SIG-M5 (cell line): Measurements from ENCODE around the gene MLLT10.

Experiments used
- DNase-seq: peaks from one replicate; lab custom pipeline; 2025; lab: John Stamatoyannopoulos, UW

Gene MLLT10

DNA sequence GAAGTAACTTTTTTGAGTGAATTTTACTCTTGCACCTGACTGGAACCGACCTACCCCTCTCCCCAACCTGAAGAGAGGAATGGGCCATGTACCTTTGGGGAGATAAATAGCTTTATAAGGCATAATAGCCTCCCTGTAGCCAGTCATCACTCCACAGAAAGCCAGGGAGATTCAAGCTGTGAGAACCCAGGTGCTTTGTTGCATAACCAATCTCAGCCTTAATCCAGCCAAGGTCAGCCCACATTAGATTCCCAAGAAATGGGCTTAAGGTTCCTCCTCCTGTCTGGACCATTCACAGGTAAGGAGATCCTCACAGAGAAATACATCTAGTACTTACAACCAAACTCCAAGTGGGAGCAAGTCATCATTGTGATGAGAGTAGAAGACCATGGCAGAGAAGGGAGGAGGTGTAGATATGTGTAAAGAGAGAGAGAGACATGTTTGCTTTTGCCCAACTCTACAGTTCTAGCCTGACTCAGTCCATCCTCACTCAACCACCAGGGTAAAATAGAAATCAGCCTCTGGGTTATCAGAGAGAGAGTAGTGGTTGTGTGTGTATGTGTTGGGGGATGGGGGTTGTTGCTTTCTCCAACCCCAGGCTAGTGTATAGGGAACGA, 32.2 kb upstream of the MLLT10 start:
- no peak for DNase-seq

DNA sequence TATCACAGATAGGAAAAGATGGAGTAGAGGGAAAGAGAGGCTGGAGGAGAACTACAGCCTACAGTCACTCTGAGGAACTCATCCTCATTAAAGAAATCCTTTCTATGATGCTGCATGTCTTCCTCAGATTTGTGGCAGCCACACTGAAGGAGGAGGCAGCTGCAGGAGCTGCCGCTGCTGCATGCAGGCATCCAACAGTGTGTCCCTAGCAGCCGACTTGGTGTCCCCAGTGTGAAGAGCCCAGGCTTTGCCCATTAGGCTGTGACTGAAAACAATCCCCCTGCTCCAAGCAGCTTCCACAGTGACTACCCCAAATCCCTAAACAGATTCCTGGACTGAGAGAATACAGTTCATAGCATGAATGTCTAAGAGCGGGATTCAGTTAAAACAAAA, 31.7 kb upstream of the MLLT10 start:
- no peak for DNase-seq

DNA sequence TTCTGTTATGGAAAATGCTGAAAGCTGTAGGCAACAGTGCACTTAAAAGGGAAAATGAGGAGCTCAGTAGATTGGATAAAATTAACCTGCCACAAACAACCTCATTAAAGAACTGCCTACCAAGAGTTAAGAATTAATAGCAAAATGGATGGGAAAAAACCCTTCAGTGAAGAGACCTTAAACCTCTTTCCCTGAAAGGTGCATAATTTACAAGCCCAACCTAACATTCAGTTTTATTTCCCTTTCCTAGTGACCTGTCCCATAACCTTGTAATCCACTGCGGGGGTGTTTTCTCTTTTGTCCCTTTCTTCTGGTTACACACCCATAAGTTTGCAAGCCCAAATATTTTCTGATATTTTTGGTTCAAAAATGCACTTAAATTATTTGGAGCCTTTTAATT, 30.5 kb upstream of the MLLT10 start:
- no peak for DNase-seq

DNA sequence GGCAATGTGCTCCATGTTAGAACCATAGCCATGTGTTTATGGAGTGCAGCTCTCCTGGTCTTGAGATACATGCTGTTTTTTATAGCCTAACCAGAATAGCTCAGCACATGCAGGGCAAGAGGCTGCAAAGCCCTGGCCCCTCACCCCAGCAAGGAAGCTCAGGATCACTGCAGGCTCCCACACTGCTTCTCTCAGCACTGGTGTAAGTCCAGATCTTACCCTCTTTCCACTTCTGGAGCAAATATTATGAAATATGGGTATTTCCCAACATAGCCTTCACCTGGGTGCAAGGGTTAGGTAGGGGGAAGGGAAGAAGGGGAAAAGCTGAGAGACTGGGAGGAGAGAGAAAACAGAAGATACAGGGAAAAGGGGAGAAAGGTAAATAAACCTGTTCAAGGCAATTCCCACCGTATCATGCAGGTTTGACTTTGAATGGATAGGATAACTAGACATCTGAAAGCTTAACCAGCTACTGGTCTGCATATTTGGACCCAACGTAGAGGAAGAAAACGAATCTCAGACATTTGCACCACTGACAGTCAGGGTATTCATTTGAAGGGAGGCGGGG, 28.2 kb upstream of the MLLT10 start:
- no peak for DNase-seq

DNA sequence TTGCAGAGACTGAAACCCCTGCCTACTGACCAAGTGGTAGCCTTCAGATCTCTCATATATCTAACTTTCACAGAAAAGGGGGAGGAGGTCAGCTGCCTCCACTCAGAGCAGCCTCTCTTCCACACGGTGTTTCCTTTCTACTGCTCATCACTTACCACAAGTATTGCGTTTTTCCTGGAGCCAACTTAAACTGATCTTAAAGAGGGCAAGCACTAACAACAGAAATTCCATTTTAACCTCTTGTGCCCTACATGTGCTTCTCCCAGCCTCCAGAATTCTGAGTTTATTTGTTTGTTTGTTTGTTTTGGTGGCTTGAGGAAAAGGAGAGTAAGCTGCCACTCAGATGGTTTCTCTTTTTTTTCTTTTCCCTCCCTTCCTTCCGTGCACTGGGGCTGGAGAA, 27.7 kb upstream of the MLLT10 start:
- DNase-seq, result no peak

DNA sequence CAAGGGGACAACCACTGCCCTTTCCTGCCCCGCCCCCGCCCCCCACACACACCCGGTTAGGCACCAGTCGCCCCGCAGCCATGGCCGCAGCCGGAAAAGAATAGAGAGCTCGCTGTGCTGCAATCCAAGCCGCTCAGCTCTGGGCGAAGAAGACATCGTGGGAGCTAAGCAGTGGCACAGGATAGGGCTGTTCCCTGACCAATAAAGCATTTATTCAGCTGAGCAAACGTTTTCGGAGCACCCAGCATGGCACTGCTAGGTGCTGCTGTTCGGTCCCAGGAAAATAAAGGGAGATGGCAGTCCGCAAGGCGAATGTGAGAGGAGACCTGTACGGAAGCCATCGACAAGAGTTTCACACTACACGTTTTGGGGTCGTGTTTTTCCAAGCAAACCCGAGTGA, 26.9 kb upstream of the MLLT10 start:
- DNase-seq, result no peak

DNA sequence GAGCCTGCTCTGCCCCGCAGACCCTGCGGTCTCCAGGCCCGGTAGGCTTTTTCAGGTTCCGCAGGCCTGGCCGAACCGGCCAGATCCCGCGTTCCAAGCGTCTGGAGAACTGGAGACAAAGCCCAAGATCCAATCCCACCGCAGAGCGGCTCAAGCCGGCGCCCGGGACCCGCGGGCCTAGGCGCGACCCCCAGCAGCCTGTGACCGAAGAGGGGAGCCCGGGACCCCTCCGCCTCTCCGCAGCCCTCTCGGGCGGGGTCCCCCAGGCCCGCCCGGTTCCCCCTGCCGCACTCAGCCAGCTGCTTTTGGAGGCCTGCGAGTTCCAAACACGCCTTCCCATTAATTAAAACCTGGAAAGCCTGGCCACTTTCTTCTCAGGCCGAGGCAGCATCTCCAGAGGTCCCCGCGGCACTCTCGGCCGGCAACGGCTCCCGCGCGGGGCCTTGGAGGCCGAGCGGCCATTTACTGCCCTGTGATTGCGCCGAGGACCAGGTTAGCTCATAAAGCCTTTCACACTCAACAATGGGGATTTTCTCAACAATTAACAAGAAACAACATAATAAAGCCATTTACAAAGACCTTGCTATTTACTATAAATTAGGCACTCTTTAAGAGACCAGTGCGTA, 25.2 kb upstream of the MLLT10 start:
- DNase-seq, result no peak

DNA sequence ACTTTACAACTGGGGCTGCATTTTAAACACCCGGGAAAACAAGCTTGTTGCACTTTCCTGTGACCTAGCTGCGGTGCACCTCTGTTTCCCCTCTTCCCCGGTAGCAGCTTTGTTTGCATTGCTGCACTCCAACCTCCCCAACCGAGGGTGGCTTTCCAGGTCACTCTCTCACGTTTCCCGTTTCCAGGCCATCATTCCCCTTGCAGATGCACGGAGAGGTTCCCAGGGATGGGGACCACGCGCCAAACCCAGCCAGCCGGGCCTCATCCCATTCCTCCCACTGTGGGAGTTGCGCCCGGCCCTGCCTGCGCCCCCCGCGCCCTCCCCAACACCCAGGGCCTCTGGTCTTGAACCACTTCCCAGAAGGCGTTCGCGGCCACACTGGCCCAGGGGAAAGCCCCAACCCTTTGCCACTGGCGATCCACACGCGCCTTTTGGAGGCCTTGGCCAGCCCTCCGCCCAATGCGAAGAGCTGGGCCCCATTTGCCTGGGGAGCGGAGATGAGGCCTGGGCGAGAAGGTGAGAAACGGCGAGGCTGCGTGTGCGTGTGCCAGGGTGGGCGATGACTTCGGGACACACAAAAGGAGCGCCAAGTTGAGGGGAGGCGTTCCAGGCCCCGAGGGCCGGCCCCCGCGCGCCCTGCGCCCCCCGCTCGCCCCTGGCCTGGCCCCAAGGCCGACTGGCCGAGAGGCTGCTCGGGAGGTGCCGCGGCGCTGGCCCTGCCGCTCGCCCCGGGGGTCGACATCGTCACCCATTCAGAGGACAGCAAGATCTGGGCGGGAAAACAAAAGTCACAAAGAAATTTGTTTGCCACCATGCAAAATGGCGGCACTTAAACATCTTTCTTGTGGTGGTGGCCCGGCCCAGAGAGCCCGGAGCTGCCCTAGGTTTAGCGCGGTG, 24.4 kb upstream of the MLLT10 start:
- DNase-seq, result no peak

DNA sequence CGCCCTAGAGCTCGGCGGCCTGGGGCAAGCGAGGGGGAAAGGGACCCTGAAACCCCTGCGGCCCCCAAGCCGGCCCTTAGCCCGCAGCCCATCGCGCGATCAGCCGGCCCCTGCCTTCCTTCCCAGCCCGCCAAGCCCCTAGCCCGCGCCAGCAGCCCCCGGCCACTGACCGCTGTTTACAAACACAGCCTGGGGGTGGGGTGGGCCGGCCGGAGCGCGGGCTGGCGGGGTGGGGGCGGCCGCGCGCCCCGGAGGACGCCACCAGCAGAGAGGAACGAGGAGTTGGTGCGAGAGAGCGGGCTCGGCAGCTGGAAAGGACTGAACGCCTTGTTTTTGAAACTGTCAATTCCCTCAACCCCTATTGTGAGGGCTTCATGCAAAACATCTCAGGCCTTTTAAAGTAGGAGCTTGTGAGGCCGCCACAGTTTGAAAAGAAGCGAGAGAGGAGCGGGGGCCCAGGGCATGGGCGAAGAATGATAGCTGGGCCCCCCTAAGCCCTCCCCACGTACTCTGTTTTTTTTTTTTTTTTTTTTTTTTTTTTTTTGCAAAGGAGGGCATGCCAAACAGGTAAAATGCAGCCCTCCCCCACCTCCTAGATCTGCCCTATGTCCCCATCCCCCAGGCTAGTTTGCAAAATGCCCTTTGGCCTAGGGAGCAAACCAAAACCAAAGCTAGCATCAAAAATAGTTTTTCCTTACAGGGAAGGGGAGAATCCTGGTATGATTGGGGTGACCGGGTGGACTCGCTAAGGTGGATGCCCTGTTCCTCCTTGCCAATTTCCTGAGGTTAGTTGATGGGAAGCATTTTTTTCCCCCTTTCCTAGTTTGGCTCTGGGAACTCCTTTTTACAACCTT, 23.6 kb upstream of the MLLT10 start:
- DNase-seq, result no peak

DNA sequence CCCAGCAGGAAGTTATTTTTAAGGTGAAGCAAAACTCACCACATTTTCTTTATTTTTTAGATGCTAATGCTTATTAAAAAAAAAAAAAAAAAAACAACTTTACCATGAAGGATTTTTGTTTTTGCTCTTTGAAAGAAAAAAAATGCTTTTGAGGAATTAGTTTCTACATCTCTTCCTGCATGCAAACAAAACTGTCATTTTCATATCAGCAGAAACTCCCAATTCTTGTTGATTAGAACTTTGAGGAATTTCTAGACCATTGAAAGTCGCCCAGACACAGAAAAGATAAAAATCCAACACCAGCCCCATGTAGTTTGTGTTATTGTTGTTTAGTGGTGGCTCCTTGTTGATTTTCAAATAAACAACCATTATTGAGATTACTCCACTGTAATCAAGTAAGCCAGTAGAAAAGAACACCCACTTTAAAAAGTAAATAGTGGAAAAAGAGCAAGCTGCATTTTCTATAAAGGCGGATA, 22.9 kb upstream of the MLLT10 start:
- no peak for DNase-seq

DNA sequence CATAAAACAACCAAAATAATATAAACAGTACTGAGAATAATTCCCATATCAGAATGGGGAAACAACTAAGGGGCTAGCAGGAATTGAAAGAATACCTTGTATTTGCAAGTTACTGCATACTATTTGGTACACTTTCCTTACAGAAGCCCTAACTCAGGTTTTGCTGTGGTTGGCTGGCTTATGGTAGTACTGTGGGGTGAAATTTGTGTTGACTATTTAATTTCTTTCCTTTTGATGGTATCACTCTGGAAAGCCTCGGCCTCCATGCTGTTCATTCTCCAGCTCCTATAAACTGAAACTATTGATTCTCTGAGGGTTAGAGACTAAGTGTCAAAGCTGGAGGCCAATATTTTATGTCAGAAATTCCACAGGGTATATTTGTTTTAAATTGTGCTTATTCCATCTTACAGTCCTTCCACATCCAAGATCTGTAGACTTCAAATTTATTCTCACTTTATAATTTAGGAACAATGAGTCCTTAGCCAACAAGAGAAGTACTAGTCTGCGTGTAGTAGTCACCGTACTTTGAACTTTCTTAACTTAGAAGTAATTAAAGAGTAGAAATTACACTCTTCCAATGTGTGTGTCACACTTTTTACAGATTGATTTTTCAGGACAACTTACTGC, 22.0 kb upstream of the MLLT10 start:
- no peak for DNase-seq

DNA sequence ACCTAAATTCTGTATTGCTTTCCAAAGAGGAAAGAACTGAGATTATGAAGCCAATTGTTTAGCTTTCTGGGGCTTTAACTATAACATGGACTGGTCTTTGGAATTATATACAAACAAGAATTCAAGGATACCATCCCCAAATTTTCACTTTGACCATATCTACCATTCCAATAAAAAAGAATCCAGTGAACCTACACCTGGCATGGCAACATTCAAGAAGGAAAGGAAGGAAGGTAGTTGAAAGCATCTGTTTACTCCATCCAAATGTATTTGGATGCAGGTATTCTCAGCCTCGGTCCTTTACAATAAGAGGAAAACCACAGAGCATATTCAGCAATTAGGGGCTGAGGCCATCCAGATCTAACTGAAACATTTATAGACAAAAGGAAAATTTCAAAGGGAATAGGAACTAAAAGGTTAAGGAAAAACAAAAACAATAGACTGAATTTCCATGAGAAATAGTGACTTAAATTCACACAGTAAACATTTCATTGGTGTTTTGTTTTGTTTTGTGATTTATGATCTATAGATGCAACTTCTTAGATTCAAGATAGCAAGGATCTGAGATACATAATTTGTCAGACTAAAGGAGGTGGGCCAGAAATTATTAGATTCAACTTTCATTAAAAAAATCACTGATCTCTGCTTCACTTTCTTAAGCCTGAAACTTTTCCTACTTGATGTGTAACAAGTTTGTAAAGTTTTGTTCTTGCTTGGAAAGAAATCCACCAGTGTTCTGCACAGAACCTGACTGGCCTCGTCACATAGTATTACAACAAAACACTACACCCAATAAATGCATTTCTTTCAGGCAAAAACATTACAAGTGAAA, 21.2 kb upstream of the MLLT10 start:
- DNase-seq, result no peak

DNA sequence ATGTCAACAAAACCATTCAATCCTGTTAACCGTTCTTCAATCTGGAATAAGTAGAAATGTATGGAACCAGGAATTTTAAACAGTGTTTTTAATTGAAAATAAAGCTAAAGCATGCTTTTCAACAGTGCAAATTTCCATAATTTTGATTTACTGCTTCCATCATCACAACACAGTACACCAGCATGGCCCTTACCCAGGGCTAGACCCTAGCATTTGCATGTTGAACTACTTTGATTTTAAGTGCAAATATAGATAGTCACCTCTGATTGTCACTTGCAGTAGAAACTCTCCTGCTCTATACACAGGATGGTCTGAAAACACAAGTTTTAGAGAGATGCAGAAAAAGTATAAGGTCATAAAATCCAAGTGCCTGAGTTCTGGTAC, 20.6 kb upstream of the MLLT10 start:
- DNase-seq, result no peak

DNA sequence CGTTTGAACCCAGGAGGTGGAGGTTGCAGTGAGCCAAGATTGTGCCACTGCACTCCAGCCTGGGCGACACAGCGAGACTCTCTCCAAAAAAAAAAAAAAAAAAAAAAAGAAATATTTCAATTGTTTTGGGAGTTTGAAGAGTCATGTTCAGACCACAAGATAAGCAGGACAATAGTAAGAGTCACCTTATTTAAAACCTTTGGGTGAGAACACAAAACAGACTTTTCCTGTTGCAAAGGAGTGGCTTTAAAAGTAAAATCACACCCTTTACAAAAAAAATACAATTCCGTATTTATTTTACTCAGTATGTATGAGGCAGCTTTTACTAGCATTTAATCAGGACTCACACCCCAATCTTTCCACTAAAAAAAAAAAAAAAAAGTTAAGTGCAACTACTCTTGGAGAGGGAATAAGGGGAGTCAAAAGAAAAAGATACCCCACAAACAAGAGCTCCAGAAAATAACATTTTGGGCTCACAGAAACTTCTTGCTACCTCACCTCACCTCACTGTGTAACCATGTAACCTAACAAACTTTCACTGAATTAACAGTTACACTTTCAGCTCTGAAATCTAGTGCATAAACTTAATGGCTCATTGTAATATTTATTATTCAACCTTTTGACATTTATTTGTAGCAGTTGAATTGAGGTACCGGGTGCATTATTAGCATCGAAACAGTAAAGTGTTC, 19.8 kb upstream of the MLLT10 start:
- no peak for DNase-seq

DNA sequence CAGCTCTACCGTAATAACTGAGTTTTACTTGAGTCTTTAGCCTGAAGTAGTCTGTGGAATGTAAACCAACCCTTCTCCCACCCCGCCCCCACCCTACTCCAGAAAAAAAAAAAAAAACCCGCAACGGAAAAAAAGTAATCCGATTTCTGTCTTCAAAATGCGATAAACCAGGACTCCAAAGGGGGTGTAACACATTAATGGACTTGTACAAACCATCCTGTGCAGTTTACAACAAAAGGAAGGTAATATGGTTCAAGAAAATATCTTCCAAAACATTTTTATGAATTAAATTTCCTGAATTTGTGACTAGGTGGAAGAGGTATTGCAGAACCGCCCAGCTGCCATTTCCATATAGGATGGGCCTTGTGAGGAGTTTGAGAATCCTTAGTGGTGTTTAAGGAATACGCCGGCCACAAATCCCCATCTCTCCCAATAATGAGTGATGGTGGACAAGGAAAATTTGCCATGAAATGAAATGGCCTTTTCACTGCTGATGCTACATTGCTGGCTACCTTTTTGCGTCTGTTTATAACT, 19.1 kb upstream of the MLLT10 start:
- no peak for DNase-seq

DNA sequence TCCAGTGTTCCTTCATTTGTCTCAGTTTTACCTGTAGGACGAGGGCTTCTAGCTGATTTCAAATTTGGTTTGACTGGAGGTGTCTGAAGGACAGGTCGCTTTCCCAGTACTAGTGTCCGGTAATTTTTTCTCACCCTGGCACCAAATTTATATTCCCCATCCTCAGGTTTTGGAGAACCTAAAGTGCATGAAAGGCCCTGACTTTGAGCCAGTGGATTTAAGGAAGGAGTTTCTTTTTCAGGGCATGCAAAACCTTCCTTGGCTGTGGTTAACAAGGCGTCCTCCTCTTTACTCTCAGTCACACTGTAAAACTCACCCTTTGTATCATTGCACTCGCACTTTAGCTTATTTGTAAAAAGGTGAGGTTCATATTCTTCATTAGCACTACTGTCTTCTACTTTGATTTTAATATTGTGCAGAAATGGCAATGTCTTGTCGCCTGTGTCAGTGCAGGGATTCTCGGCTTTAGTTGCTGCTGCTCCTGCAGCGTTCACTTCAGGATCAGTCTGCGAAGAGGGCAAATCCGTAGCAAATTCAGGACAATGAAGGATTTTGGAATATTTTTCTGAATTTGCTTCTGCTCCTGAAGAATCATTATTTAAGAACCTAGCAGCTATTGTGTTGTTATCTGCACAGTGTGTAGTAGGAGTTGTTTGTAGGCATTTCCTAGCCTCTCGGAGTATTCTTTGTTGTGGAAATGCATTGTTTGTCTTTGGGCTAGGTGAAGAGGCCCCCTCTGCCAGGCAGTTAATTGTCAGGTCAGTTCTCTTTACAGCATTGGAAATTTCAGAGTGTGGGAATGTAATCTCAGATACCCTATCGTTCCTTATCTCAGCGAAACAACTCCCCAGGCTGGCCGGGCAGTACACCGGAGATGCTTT, 18.4 kb upstream of the MLLT10 start:
- no peak for DNase-seq

DNA sequence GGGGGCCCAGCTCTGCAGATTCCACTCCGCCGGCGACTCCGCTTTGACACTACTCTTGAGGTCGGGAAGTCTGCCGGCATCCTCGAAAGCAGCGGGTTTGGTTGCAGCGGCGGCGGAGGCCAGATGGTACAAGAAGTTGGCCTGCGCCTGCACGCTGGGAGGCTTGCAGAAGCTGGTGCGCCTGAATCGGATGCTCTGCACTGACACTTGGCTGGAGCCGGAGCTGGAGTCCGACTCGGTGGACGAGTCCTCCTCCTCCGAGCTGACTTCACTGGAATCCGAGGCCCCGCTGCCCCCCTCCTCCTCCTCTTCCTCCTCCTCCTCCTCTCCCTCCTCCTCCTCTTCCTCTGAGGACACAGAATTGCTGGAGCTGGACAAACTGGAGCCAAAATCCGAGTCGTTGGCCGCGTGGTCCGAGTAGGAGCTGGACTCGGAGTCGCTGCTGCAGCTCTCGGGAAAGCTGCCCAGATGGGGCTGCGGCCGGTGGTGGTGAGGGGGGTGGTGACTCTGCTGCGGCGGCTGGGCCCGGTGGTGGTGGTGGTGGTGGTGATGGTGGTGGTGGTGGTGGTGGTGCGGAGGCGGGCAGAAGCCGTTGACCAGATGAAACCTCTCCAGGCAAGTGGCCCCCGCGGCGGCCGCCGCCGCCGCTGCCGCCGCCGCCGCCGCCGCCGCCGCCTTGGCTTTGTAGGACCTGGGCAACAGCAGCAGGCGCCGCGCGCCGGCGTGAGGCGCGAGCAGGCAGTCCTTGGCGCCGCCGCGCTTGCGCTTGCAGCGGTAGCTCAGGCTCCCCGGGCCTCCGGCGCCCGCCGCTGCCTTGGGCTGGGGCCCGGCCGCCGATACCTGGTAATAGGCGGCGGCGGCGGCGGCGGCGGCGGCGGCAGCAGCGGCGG, 17.5 kb upstream of the MLLT10 start:
- no peak for DNase-seq
